Right forelimb (tissue), 1 donor: Measurements from ENCODE around the gene OR6Y1.

Source experiments
- DNase-seq: peaks from one replicate; pipeline ENCODE4 v3.0.0-alpha.2; 2018

OR6Y1 gene

DNA sequence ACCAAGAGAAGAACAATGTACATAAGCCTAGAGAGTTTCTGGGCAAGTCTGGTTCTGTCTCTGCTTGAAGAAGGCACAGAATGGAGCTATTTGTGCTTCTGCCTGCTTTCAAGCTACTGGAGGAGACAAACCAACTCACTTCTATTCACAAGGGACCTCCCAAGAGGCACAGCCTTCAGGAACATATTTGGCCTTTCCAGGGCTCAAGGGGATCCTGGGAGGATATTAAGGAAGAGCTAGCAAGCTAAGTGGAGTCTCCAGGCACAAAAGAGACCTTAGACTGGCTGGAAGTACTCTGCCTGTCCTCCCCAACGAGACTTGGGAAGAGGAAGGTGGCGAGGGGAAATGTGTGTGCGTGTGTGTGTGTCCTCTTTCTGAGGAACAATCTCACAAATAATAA, at the start of gene OR6Y1:
OR6Y1 (minus strand) TSS at position 54 of the 400 bp plus-strand sequence. CDS start 6,300 bp downstream, outside the sequence.
- DNase-seq = no peak

DNA sequence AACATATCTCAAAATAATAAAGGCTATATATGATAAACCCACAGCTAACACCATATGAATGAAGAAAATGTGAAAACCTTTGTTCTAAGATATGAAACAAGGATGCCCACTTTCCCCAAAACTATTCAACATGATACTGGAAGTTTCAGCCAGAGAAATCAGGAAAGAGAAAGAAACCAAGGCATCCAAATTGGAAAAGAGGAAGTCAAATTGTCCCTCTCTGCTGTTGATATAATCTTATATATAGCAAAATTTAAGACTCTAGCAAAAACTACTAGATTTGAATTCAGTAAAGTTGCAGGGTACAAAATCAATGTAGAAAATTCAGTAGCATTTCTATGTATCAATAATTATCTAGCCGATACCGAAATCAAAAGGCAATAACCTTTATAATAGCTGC, 46.5 kb upstream of the OR6Y1 start:
- no peak for DNase-seq

- no peak for DNase-seq
Measured at GRCh38 chr1:158586942-158587341, 32.7 kb upstream of the OR6Y1 start.

GRCh38 chr1:158583962-158584361, 29.8 kb upstream of the OR6Y1 start:
- DNase-seq = no peak

DNA sequence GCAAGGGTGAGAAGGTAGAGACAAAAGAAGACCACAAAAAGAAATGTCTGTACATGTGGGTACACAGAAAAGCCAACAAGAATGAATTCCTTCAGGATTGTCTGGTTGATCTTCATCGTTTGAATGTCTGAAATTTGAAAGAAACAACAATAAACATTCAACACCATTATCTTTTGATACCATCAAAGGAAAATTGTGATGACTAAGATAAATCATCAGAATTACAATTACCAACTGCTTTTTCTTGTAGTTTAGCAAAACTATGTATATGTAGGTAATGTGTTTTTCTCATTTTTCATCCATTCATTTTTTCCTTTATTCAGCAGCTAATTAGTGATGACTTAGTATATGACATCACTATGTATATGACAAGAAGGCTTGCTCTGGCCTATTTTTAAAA, 25.5 kb upstream of the OR6Y1 start, which contains the start of gene OR10X1:
OR10X1 (minus strand) TSS at position 167 of the 400 bp plus-strand sequence; CDS start at position 167, 0 bp downstream.
- DNase-seq = no peak

DNA sequence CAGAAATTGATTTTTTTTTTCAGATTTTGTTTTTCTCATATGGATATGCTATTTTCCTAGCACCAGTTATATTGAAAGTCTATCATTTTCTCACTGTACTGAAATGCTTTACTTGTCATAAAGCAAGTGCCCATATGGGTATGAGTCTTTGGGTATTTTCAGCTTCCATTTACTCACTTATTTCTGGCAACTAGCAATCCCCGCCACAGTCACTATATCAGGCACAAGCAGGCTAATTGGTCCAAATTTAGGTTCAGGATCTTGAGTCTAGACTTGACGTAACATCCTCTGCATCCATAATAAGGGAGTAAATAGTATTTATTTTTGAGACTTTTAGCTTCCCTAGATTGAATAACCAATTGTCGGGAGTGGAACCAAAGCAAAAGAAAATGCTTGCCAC, 23.4 kb upstream of the OR6Y1 start:
- no peak for DNase-seq

- DNase-seq = no peak
Measured at GRCh38 chr1:158572226-158572625, 18.0 kb upstream of the OR6Y1 start.

- no peak for DNase-seq
Measured at GRCh38 chr1:158570480-158570879, 16.3 kb upstream of the OR6Y1 start, which contains the start of gene OR6P1. TSS of gene OR6P1 (minus strand) at chr1:158570580. CDS start at chr1:158563604, 6,976 bp downstream.

- no peak for DNase-seq
Measured at GRCh38 chr1:158564608-158565007, 10.4 kb upstream of the OR6Y1 start.

GRCh38 chr1:158563853-158564252, 9.6 kb upstream of the OR6Y1 start:
- DNase-seq = no peak

DNA sequence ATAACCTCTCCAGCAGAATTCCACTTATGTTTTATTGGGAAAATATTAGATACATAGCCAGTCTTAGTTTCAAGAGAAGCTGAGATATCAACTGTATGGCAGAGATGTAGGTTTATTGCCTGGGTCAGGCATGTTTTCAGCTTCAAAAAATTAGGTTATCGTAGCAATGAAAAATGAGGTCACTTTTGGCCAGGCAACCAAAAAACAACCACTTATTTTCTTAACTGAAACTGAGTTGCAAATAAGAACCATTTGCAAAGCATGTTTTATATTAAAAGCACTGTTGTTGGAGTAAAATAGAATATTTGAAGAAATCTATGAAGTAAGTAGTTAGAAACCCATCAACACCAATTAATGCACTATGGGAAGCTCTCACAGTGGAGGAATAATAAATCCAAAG, 5.5 kb upstream of the OR6Y1 start:
- DNase-seq = no peak

DNA sequence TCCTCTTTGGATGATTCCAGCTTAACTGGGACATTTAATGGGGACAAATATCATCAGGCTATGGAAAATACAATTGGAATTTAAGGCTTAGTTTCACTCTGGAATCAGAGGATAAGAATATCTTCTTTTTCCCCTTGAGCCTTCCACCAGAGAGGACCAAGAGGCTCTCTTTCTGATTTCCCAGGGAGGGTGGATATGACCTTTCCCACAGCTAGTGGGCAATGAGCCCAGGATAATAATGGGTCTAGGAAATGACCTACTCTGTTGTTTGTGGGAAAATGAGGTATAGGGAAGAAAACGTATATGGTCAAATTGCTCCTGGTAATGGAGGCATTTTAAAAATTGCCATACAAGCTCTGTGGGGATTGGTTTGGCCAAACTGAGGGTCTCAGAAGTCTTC, 1.9 kb downstream of the OR6Y1 start:
- no peak for DNase-seq

- DNase-seq = no peak
Measured at GRCh38 chr1:158547533-158547932, 6.7 kb downstream of the OR6Y1 start.

GRCh38 chr1:158537609-158538008, 16.6 kb downstream of the OR6Y1 start:
- DNase-seq = no peak

- DNase-seq = no peak
Measured at GRCh38 chr1:158534496-158534895, 19.7 kb downstream of the OR6Y1 start.

DNA sequence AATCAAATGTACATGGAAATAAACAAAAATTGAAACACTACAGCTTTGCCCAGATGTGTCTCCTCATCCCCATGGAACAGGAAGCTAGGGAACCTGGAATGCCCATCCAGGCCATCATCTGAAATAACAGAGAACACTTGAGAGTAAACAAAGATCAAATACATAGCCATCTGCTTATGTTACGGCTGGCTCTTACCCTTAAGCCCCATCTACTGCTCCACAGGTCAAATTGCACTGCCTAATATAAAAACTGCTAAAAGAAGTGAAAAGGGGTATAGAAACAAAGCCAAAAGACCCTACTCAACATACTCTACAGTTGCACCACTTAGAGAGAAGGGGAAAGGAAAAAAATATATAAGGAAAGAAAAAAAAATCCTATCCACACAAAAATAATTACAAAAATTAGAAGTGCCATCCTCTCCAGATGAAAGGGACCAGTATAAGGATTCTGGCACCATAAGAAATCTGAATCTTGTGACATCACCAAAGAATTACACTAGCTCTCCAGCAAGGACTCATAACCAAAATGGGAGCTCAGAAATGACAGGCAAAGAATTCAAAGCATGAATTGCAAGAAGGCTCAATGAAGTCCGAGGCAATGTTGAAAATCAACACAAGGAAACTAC, 26.9 kb downstream of the OR6Y1 start:
- no peak for DNase-seq

- no peak for DNase-seq
Measured at GRCh38 chr1:158521666-158522058, 32.5 kb downstream of the OR6Y1 start.

- DNase-seq = no peak
Measured at GRCh38 chr1:158520955-158521665, 33.1 kb downstream of the OR6Y1 start.

GRCh38 chr1:158520021-158520420, 34.2 kb downstream of the OR6Y1 start:
- DNase-seq = no peak

GRCh38 chr1:158516966-158517365, 37.2 kb downstream of the OR6Y1 start:
- DNase-seq = no peak

DNA sequence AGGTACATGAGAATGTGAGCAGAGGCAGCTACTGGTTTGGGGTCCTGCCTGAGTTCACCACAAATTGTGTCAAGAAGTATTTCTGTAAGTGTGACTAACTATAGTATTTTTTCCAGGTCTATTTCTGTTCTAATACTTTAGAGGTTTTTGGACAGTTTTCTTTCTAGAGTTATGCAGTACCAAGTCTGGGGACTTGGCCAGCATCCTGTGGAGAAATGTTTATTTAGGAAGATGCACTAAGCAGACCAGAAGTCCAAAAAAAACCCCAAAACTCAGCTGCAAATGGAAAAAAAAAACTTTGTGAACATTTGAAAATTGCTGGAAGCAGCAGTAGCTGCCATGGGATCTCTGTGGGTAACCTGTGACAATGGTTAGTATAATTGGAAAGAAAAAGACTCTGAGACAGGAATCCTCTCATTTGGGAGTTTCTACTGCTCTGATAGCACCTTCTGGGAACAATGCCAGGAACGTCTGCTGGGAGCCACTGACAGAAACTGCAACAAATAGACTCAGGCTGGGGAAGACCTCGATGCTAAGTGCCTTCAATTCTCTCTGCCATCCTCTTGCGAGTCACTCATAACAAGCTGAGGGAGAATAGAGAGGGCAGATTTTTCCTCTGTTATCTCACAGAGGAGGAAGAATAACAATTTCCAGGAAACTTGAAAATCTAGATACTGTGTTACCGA, 44.6 kb downstream of the OR6Y1 start:
- DNase-seq = no peak

DNA sequence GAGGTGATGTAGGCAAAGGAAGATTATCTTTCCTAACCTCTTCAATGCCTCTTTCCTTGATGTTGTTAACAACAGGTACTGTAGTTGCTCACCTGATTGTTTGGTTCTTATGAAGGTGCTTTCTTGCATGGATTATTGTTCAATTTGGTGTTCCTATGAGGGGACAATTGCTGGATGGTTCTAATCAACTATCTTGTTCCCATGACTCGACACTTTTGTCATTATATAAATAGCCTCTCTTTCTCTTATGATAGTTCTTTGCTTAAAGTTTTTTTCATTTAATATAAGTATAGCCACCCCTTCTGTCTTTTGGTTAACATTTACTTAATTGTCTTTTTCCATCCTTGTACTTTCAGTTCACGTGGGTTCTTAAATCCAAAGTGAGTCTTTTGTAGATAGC, 46.7 kb downstream of the OR6Y1 start:
- DNase-seq = no peak

DNA sequence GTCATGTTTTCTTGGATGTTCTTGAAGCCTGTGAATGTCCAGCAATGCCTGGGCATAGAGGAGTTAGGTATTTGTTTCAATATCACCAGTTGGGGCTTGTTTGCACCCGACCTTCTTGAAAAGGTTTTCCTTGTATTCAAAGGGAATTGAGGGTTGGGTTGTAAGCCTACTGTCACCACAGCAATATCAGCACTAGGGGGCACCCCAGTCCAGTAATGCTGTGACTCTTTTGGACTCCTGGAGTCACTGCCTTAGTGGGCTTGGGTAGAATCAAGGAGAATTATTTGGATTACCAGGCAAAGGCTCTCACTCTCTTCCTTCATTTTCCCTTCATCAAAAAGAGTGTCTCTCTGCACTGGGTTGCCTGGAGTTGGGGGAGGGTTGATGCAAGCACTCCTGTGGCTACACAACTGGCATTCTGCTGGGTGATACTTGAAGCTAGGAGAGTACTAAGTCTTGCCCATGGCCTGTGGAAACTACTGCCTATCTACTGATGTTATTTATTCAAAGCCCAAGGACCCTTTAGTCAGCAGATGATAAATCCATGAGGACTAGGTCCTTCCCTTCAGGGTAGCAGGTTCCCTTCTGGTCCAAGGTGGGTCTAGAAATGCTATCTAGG, 47.7 kb downstream of the OR6Y1 start:
- DNase-seq = no peak
